ENCODE data around the gene SUPT6H. TPM values are rescaled to one million over a fixed set of nuclear protein-coding genes. Genes with fewer than 3 reads are reported as not detected.
A peak's percentile ranks its signal among the peaks of the same experiment; 100 is the strongest.

SUPT6H gene
- total and polyA plus RNA-seq, 2 of the 8 experiments (the other 6 are each of a cell fraction or from before 2014, with no cell fraction given), result 32.0 to 59.9 TPM

- TF ChIP-seq TBP (IDR thresholded peaks at IDR 0.05; ENCODE audit: low read depth, low read length), result peak; percentile 62
- TF ChIP-seq SIN3A (conservative IDR thresholded peaks at IDR 0.05 in 1 of 2, IDR thresholded peaks at IDR 0.05 in 1 of 2; ENCODE audit: low read depth in 1 of 2, low read length in 2 of 2), result 0 out of 4 replicates have a peak, but pooled peaks have one; percentile 68
- TF ChIP-seq FOSL1 (IDR thresholded peaks at IDR 0.05; ENCODE audit: insufficient read depth, low read depth, low read length), result peak; percentile 94
- no peak for TF ChIP-seq GABPA (IDR thresholded peaks at IDR 0.05; ENCODE audit: borderline replicate concordance, insufficient read depth, low read length)
- TF ChIP-seq POLR2AphosphoS5 (IDR thresholded peaks at IDR 0.05; ENCODE audit: low read depth, low read length), result peak; percentile 36; the same call in 1 of the 2 replicates
Observed at GRCh38 chr17:28743243-28744103, 81.5 kb downstream of the SUPT6H start, which contains the start of gene TRAF4 (continued).

Measured in H1 (cell line).